TTC549 (cell line): Measurements from ENCODE around the gene HECW1.

ENCODE experiments used
- FAIRE-seq: peaks from 2 replicates; lab custom pipeline; 2012; peaks lifted over from hg19 to GRCh38; lab: Jason Lieb, UNC

Gene HECW1

GRCh38 chr7:43511769-43512515, 399.5 kb downstream of the HECW1 start:
- FAIRE-seq: no peak

GRCh38 chr7:43513251-43513650, 400.8 kb downstream of the HECW1 start:
- no peak for FAIRE-seq

GRCh38 chr7:43516581-43517342, 404.3 kb downstream of the HECW1 start:
- FAIRE-seq: no peak

- no peak for FAIRE-seq
Measured at GRCh38 chr7:43517464-43517863, 405.0 kb downstream of the HECW1 start.

- FAIRE-seq: no peak
Measured at GRCh38 chr7:43520201-43520600, 407.8 kb downstream of the HECW1 start.

- FAIRE-seq: no peak
Measured at GRCh38 chr7:43522406-43523156, 410.1 kb downstream of the HECW1 start.

GRCh38 chr7:43528576-43529354, 416.3 kb downstream of the HECW1 start:
- no peak for FAIRE-seq

- FAIRE-seq: no peak
Measured at GRCh38 chr7:43530553-43531410, 418.3 kb downstream of the HECW1 start.

- no peak for FAIRE-seq
Measured at GRCh38 chr7:43531700-43532099, 419.3 kb downstream of the HECW1 start.

GRCh38 chr7:43533801-43534479, 421.5 kb downstream of the HECW1 start:
- FAIRE-seq: no peak

GRCh38 chr7:43535031-43535451, 422.6 kb downstream of the HECW1 start:
- no peak for FAIRE-seq

GRCh38 chr7:43535810-43536585, 423.6 kb downstream of the HECW1 start:
- no peak for FAIRE-seq

- FAIRE-seq: no peak
Measured at GRCh38 chr7:43536773-43537172, 424.3 kb downstream of the HECW1 start.

- no peak for FAIRE-seq
Measured at GRCh38 chr7:43537765-43538403, 425.4 kb downstream of the HECW1 start.

- no peak for FAIRE-seq
Measured at GRCh38 chr7:43538404-43538771, 425.9 kb downstream of the HECW1 start.

GRCh38 chr7:43540471-43540870, 428.0 kb downstream of the HECW1 start:
- FAIRE-seq: no peak

GRCh38 chr7:43542716-43543115, 430.3 kb downstream of the HECW1 start:
- no peak for FAIRE-seq

- no peak for FAIRE-seq
Measured at GRCh38 chr7:43546231-43546630, 433.8 kb downstream of the HECW1 start.

GRCh38 chr7:43550427-43550826, 438.0 kb downstream of the HECW1 start:
- no peak for FAIRE-seq
